Measurements from ENCODE around the gene GOLIM4.
A peak's percentile ranks its signal among the peaks of the same experiment; 100 is the strongest.
"Not testable (repeated sequence)": the region's sequence is repeated elsewhere in the genome, so short reads cannot be mapped to it uniquely, and the experiment has no call there.

GOLIM4 gene

DNA sequence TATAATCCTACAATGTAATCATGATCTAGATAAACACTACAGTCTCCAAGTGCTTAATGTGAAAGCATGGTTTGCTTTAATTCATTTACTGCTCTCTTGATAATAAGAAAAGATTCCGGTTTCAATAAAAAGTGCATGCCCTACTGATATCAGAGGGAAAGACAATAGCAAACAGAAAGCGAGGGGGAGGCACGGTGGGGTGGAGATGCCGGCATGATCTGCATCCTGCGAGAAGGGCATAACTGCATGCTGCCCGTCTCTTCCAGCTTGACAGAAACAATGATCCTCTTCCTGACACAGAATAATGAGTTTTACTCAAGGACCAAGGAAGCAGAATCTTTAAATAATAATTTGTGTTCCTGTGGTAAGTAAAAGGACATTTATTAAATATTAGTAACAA is 51.7 kb downstream of the GOLIM4 start:
- no peak for DNase-seq

DNA sequence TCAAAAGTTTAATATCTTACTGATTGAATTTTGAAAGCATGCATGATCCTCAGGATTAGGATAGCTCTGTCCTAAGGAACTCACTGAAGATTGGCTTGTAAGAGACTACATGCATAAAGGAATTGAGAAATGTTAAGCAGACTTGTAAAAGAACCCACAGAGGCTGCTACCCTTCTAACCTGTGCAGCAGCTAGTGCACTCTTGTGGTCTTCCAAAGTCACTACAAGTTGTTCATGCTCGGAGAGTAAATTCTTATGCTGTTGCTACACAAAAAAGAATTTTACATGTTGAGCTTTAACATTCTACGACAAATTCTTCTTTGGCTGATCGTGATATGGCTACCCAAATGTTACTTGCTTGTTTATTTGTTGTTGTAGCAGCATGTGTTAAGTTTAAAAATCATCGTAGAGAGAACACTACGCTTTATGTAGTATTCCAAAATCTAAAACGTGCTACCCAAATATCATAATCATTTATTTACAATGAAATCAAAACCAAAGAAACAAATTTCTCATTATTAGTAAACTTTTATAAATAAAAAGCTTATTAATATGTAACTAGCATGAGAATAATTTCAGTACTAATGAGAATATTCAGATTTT is 55.0 kb downstream of the GOLIM4 start:
- peak; percentile 43 for DNase-seq

DNA sequence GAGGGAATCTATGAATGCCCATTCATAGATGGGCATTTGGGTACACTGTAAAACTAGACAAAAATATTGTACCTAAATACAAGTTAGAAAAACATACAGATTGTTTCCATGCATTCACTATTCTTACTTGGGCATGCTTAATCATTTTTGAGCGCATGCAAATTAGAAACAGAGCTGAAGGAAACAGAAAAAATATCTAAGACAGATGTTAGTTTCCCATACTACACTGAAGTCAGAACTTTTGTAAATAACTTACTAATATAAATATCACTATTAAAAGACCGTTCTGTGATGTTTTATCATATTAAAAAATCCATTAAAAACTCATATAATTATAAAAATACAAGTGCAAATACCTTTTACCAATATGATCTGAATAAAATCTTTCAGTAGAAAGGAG is 58.7 kb downstream of the GOLIM4 start:
- no peak for DNase-seq

DNA sequence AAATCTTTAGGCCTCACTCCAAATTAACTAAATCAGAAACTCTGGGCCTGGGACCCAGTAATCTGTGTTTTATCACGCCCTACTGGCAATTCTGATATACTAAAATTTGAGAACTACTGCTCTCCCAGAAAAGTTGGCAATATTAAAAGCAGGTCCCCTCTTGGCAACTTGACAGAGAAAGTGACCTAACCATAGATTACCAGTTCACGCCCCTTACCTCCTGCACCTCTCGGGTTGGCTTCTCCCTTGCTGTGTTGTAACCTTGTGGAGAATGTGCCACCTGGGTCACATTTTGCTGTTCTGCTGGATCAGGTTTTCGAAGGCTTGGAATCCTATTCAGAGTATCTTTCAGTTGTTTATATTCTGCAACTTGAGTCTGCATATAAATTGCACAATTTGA is 59.1 kb downstream of the GOLIM4 start:
- no peak for DNase-seq

DNA sequence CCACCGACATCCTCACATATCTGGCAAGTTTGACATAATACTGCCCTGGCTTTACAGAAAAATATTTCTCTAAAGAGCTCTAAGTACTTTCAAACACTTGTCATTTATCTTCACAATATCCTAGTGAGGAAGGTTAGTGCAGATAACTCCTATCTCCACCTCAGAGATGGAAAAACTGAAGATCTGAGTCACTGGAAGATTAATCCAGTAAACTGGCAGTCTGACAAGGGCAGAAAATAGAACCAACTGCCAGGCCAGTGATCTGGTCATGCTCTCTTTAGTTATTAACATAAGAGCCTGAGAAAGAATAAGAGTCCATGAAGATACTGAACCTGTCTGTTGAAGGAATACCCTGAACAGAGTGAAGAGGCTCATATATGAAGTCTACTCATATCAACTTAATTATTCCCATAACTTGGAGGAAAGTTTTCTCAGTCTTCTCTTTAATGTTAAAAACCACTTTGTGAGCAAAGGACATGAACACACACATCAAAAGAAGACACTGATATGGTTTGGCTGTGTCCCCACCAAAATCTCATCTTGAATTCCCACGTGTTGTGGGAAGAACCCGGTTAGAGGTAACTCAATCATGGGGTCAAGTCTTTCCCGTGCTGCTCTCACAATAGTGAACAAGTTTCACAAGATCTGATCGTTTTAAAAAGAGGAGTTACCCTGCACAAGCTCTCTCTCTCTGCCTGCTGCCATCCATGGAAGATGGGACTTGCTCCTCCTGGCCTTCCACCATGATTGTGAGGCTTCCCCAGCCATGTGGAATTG is 61.4 kb downstream of the GOLIM4 start:
- DNase-seq = no peak

DNA sequence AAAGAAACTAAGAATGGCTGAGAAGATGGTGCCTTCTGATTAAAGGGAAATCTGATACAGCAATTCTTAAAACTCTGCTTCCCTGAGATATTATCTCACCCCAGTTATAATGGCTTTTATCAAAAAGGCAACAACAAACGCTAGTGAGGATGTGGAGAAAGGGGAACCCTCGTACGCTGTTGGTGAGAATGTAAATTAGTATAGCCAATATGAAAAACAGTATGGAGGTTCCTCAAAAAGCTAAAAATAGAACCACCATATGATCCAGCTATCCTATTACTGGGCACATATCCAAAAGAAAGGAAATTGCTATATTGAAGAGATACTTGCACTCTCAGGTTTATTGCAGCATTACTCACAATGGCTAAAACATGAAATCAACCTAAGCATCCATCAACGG is 65.1 kb downstream of the GOLIM4 start:
- no peak for DNase-seq

DNA sequence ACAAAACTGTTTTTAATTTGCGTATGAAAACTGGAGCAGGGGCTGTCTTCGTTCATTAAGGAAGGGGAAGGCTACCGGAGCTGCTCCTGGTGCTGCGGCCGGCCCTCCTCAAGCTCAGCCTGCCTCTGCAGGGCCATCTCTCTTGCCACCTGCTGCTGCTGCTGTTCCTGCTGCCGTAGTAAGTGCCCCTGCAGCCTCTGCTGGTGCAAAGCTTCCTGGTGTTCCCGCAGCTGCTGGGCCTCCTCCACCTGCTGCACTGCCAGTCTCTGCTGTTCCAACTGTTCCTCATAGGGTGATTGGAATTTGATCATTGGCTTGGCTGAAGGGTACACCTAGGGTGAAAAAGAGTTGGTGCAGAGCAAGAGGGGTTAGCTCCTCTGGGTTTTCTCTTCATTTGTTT is 66.0 kb downstream of the GOLIM4 start:
- DNase-seq = no peak

DNA sequence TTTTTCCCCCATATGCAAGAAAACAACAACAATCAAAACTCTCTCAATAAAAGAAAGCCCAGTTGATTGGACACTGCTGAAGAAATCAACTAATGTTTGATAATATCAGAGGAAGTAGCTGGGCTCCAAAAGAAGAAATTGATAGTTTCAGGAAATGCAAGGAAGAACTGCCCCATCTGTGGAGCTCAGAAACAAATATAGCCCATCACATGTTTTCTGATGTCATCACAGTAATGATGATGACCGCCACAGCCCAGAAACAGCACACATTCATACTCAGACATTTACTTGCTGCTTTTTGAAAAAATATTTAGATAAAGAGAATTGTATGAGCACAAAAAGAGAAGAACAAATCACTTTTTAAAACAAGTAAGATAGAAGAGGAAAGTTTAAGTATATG is 67.6 kb downstream of the GOLIM4 start:
- DNase-seq = no peak

DNA sequence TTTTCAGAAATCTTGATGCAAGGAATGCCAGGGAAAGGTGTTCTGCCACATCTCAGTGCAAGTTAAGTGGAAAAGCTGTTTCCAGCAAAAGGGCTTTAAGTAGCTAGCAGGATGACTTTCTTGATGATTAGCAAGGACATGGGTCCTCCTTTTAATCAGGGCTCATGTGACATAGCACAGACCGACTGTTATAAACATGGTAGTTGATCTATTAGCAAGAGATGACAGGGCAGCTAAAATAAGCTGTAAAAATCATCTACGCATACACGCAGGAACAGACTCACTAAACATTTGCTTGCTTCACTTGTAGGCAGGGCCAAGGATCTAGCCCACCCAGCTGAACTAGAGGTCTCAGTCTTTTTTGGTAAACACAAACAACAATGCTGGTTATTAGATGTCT is 69.0 kb downstream of the GOLIM4 start:
- DNase-seq = no peak

DNA sequence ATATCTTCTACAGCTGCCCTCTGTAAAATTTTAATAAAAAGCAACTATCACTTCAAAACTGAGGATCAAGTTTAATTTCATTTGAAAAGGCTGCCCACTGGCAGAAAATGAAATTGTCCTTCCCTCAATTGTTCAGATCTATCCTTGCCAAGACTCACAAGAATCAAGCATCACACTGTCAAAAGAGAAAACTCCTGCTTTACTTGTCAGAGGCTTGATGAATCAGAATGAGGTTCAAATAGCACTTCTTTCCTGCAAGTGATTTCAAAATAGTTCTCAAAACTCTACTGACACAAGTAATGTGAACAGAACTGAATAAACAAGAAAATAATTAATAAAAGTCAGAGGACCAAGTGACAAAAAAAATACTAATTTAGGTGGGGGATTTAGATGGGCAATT is 70.6 kb downstream of the GOLIM4 start:
- DNase-seq = no peak

DNA sequence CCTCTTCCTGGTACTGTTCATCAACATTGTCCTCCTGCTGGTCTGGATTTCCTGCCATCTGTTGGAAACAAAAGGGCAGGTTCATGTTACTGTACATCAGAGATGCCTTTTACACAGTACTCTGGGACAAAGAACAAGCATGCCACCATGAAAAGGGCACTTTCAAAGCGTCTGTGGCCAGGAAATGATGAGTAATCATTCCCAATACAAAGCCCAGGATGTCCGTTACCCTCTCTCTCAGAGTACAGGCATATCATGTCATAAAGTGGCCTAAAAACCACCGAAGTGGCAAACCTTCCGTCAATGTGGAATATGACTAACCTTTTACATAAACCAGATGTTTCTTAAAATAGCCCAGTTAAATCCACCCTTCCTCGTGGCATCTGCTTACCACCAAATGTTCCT is 71.2 kb downstream of the GOLIM4 start:
- DNase-seq = no peak

DNA sequence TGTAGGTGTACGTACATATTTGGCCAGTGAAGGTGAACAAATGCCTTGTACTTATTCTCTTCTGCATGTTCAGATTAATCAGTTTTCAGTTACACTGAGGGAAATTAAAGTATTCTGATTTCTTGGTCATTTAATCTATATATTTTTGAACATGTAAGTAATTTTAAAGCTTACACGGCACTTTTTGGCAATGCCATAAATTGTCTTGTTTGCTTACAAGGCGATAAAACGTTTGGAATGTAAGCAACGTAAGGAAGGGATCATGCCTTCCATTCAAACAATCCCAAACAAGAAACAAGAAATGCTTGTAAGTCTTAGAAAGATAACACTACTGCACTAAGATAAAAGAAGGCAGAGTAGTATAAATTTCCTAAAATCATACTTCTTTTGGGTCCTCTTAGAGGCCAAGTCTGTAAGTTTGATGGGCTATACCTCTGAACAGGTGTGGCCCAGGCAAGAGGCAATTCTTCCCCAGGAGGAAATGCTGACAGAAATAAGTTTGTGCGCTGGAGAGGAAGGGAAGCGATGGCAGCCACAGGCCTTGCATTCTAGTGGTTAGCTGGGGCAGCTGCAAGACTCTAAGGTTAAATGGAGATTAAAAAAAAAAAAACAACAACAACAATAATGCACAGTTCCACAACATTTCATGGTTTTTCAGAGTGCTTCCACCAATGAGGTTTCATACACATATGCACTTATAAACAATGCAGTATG is 73.8 kb downstream of the GOLIM4 start:
- DNase-seq = no peak

DNA sequence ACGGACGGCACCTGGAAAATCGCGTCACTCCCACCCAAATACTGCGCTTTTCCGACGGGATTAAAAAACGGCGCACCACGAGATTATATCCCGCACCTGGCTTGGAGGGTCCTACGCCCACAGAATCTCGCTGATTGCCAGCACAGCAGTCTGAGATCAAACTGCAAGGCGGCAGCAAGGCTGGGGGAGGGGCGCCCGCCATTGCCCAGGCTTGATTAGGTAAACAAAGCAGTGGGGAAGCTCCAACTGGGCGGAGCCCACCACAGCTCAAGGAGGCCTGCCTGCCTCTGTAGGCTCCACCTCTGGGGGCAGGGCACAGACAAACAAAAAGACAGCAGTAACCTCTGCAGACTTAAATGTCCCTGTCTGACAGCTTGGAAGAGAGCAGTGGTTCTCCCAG is 84.4 kb downstream of the GOLIM4 start:
- not testable (repeated sequence) for DNase-seq

DNA sequence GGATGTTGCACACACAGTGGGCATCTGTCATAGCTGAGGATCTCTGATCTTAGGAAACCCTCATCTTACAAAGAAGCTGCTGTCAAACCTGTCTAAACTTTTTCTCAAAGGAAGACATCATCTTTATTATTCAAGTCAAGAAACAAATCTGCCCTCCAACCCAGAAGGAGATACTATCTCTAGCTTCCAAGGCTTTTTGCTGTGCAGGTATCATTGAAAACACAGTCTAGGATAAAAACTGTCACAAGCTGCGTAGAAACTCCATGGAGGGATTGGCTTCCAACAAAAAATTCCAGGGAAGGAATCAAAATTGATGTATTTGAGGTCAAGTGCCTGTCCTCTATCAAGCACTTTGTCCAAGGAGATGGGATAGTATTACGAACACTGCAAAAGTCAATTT is 89.1 kb downstream of the GOLIM4 start:
- no peak for DNase-seq

DNA sequence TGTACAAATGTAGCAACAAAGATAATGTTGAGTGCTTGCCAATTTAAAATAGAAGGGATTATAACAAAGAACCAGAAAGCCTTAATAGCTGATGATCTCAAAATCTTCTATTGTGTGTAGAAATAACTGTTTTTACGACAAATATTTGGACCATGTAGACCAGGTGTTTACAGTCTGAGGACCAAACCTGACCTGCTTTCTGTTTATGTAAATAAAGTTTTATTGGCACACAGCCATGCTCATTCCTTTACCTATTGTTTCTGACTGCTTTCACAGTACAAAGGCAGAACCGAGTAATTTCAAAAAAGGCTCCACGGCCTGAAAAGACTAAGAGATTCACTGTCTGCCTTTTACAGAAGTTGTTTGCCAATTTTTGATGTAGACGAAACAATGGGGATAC is 91.8 kb downstream of the GOLIM4 start:
- DNase-seq = no peak

DNA sequence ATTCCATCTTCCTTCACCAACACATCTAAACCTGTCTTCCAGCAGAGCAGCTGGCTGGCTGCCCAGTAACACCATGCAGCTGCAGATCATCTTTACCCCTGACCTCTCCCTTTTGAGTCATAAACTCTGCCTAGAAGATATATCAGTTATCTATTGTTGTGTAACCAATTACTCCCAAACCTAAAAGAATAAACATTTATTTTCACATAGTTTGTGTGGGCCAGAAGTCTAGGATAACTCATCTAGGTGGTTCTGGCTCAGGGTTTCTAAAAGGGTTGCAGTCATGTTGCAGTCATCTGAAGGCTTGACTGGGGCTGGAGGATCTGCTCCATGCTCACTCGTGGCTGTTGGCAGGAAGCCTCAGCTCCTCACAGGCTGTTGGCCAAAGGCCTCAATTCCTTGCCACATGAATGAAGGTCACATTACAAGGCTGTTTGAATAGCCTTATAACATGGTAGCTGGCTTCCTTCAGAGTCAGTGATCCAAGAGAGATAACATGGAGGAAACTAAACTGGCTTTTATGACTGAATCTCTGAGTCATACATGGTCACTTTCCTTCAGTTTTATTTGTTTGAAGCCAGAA is 92.8 kb downstream of the GOLIM4 start:
- DNase-seq = peak; percentile 55

DNA sequence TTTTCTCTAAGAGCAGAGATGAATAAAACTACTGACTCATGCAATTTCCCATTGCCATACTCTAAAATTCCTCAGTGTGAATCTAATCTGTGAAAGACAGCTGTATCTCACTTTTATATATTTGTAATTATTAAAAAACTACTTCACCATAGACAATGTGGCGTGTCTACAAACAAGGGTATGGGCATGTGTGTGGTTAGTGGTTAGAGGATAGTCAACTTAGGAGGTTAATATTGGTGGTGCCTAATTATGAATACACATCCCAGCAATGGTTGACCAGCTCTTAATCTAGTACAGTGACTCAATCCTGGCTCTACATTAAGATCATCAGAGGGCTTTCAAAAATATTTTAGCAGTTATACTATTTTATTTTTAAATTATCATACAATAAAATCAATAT is 94.5 kb downstream of the GOLIM4 start:
- no peak for DNase-seq

DNA sequence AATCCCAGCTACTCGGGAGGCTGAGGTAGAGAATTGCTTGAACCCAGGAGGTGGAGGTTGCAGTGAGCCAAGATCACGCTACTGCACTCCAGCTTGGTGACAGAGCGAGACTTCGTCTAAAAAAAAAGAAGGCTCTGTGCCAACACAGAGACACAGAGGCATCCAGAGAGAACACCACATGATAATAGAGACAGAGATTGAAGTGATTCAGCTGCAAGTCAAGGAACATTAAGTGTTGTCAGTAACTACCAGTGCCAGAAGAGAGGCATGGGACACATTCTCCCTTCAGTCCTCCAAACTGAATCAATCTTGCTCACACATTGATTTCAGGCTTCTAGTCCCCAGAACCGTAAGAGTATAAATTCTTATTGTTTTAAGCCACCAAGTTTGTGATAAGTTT is 97.5 kb downstream of the GOLIM4 start:
- no peak for DNase-seq

DNA sequence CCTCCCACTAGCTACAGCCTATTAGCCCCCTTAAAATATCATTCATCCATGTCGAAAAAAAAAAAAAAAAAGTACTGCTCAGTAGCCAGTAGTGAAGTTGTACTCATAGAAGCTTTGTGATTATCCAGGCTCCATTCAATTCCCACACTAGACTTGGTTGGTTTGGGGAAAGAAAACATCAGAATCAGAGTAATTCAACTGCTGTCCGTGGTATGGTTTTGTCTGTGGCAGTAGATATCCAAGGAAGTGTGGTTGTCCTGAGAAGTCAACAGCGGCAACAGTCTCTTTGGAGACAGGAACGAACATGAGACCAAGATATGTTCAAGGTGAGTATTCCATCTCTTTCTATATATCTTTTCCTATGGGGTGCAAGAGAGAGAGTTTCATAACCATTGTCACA is 99.2 kb downstream of the GOLIM4 start:
- DNase-seq = no peak

DNA sequence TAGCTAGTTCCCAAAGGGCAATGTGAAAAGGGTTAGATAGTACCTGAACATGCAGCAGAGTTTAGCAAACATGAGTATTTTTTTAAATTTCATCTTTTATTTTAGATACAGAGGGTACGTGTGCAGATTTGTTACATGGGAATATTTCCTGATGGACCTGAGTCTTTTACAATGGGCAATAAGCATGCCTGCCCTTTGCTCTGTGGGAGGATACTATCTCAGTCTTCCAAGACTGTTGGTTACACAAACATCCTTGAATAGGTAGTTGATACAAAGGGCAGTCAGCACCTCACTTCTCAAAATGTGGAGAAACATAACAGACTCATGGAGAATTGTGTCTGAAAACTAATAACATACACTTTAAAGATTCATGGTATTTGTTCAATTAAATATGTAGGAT is 103.3 kb downstream of the GOLIM4 start:
- no peak for DNase-seq

DNA sequence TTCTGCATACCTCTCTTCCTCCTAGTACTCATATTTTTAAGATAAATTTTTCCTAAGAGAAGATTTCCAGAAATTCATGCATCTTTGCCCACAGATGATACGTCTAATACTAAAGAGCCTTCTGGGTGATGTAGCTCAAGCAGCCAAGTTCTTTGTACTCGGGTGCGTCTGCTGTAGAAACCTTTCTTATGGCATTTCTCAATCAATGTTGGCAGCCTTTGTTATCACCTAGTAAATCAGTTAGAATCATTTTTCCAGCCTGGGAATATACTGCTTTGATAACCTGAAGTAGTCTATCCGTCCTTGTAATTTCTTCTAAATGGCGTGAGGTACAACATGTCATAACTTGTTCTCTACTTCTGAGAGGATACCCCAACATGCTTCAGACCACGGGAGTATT is 104.5 kb downstream of the GOLIM4 start:
- DNase-seq = no peak

DNA sequence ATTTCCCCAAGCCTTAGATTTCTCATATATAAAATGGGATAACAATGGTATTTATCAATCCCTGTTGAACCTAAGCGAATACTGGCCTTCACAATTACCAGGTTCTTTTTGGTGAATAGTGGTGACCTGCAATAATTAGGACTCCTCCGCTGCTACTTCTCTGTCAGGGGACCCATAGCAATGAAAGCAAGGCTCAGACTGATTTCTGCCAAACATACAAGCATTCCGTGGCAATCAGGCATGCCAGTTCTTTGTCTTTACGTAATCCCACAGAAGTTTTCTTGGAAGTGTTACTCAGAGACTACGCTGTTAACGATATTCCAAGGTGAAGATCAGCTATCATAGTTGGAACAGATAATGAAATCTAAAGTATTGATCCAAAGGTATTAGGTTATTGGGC is 105.7 kb downstream of the GOLIM4 start:
- no peak for DNase-seq

DNA sequence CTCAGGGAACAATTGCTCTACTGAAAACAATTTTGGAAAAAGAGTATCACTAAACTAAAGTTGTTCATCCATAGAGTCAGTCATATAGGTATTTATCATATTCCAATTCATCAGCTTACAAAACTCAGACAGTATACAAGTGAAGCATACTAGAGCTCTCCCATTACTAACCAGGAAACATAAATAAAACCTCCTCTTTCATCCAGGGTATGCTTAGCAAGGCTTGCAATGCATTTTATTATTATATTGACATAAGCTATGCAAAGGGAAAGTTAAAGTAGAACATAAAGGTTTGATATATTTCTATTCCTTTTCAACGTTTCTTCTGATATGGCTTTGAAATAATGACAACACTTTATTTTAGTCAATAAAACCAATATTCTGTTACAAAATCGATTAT is 106.7 kb downstream of the GOLIM4 start:
- no peak for DNase-seq

DNA sequence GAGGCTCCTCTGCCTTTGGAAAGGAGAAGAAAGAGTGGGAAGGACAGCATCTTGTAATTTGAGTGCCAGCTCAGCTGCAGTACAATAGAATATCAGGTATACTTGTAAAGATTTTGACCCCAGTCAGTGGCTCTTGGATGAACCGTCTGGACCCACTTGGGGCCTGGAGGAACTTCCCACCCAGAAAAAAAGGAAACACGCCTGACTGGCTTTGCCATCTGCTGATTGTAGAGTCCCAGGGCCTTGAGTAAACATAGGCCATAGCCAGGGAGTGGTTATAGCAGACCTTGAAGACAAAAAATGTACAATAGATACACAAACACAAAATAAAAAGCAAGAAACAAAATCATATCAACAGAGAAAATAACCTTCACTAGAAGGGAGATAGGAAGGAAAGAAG is 112.1 kb downstream of the GOLIM4 start:
- DNase-seq = no peak
